HG03354 (cell line): Measurements from ENCODE around the gene HS3ST3B1.

Experiments used
- ATAC-seq: cut with Tn5 transposase; IDR thresholded peaks from one replicate; pipeline ENCODE4 v1.9.1; 2021; ENCODE audit warnings: mild to moderate bottlenecking; ENCODE audit not compliant: unreplicated experiment, poor library complexity, severe bottlenecking

HS3ST3B1 gene

GRCh38 chr17:14302431-14303099 is 1.7 kb downstream of the HS3ST3B1 start:
- peak; percentile 55 for ATAC-seq

- no peak for ATAC-seq
These were observed 2.7 kb downstream of the HS3ST3B1 start for GRCh38 chr17:14303343-14304221.

GRCh38 chr17:14304222-14304772 is 3.4 kb downstream of the HS3ST3B1 start:
- no peak for ATAC-seq

GRCh38 chr17:14304773-14305517 is 4.1 kb downstream of the HS3ST3B1 start:
- no peak for ATAC-seq

- ATAC-seq, result no peak
These were observed 5.1 kb downstream of the HS3ST3B1 start for GRCh38 chr17:14305785-14306496.

GRCh38 chr17:14306596-14306995 is 5.7 kb downstream of the HS3ST3B1 start:
- ATAC-seq, result no peak

GRCh38 chr17:14307560-14308024 is 6.7 kb downstream of the HS3ST3B1 start:
- no peak for ATAC-seq

GRCh38 chr17:14308636-14308964 is 7.7 kb downstream of the HS3ST3B1 start:
- no peak for ATAC-seq

GRCh38 chr17:14308965-14309879 is 8.3 kb downstream of the HS3ST3B1 start:
- ATAC-seq, result peak; percentile 86

GRCh38 chr17:14310101-14310500 is 9.2 kb downstream of the HS3ST3B1 start:
- no peak for ATAC-seq

GRCh38 chr17:14310605-14311004 is 9.7 kb downstream of the HS3ST3B1 start:
- ATAC-seq, result no peak

- ATAC-seq, result no peak
These were observed 10.4 kb downstream of the HS3ST3B1 start for GRCh38 chr17:14311186-14311705.

- ATAC-seq, result no peak
These were observed 11.1 kb downstream of the HS3ST3B1 start for GRCh38 chr17:14311981-14312380.

- no peak for ATAC-seq
These were observed 11.6 kb downstream of the HS3ST3B1 start for GRCh38 chr17:14312522-14312921.

GRCh38 chr17:14316126-14316832 is 15.4 kb downstream of the HS3ST3B1 start:
- ATAC-seq, result no peak

- ATAC-seq, result no peak
These were observed 16.5 kb downstream of the HS3ST3B1 start for GRCh38 chr17:14317383-14317782.

- ATAC-seq, result no peak
These were observed 17.4 kb downstream of the HS3ST3B1 start for GRCh38 chr17:14318109-14318917.
